Posterior vena cava (tissue), 2 donors: ENCODE data around the gene ARL4D. TPM values are rescaled to one million over a fixed set of nuclear protein-coding genes. Genes with fewer than 3 reads are reported as not detected.
"Not testable (repeated sequence)": the region's sequence is repeated elsewhere in the genome, so short reads cannot be mapped to it uniquely, and the experiment has no call there.

ENCODE experiments used
- DNase-seq: peaks from one replicate; pipeline ENCODE4 v3.0.0-alpha.2; 2020; ENCODE audit warnings: low spot score
- intact Hi-C, 2 donors: fragments of 100-400 bp; cut with DNase I; formaldehyde crosslinking; loops; one replicate each; pipeline versions ENCODE4 v1.14.1 to v1.14.2; 2022 to 2023
- total RNA-seq, 2 donors: library from RNA; stranded (reverse); fragmentation: NEBNext Ultra II Directional; extraction: Animal tissue kit (Norgen Biotek cat#: 25700); gene quantifications; one replicate each; pipeline ENCODE4 v1.2.1, GENCODE V29; 2021
- donor health status: DM: yes; HTN: yes; CAD: no.
- donor health status: DM: yes; HTN: yes; CAD: no.

Gene ARL4D
- total RNA-seq, 2 donors from 2014 or later, result 16.1 to 24.3 TPM

DNA sequence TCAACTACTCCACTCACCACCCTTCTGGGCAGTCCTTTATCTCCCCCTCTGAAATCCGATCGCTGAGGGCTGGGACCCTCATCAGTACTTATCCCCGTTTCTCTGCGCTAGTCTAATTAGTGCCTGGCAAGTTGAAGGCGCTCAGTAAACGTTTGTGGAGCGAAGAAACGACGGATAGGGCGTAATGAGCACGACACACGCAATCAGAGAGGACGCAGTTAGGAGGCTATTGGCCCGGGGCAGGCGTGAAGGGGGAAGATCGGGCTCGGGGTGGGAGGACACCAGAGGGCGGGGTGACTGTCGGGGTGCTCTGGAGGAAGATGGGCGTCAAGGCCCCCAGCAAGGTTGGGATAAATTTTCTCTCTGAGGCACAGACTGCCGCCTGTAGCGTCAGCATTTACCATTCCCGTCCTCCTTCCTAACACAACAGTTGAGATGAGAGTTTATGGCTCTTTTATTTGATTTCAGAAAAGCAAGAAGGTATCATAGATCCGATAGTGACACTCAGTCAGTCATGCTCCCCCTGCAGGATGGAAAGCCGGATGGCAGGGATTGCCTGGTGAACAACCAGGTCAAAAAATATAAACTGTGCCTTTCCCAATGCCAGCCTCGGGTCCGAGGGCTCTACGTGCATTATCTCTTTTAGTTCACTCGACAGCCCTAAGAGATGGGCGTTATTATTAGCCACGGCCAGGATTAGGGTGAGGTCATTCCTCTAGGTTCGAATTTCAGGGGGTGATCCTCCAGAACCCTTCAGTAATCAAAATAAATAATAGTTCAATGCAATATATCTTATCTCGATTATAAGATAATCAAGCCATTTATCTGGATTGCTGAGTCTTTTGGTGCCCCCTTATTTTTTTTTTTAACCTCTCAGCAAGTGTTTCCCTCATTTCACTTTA is 9.5 kb upstream of the ARL4D start:
- DNase-seq, result peak; percentile 95
- intact Hi-C loops, result no loop called here

DNA sequence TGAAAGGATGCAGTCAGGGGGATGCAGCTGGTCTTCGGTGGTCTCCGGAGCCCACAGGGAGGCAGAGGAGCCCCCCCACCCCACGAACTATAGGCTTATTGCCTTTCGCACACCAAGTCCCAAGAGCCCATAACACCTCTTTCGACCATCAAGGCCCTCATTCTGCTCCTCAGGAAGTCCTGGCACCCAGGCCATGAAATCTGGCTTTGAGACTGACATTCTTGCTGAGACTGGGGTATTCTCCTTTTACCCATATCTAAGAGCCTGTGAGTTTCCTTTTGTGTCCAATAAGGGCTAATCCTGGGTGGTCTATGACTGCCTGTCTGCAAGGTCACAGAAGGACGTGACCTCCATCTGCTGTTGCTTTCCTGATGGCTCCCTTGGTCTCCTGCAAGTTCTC is 6.4 kb upstream of the ARL4D start:
- no peak for DNase-seq
- intact Hi-C loops, result loop anchor here in 1 of 2 donors (2.0 kb wide), 1 partner anchor 90 kb away; the partner anchor contains the start of gene DHX8

DNA sequence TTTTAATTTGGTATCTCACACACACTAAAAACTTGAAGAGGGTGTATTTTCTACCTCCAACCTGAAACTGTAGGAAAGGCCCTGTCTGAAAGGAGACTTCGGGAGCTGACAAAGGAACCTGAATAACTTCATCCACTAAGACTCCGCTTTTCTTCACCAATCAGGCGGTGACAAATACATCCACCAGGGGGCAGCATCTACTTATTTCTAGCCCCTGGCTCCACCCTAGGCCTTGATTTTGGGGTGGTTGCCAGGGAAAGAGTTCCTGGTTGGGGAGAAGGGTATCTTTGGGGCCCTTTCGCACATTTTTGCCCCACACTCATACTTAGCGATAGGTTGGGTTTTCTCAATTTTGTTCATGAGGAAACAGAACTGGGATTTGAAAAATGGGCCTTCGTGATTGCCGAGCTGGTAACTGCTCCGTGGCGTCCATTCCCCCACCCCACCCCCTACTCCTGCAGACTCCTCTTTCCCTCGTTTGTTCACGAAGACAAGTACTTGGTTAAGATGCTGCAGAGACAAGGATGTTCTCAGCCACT is 4.8 kb upstream of the ARL4D start:
- DNase-seq, result peak; percentile 94
- intact Hi-C loops, result loop anchor here (2.0 kb wide), 1 partner anchor 89 kb away; the partner anchor contains the start of gene DHX8 (in 2 of the 2)

DNA sequence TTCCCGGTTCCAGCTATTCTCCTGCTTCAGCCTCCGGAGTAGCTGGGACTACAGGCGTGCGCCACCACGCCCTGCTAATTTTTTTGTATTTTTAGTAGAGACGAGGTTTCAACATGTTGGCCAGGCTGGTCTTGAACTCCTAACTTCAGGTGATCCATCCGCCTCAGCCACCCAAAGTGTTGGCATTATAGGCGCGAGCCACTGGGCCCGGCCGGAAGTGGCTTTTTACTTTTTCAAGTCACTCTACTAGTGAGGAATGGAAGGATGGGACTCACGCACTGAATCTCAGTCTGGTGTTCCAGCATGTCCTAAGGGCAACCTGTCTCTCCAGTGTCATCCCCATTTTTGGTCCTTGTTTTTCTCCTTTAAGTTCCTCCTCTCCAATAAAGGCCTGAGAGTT is 4.1 kb upstream of the ARL4D start:
- DNase-seq, result not testable (repeated sequence)

DNA sequence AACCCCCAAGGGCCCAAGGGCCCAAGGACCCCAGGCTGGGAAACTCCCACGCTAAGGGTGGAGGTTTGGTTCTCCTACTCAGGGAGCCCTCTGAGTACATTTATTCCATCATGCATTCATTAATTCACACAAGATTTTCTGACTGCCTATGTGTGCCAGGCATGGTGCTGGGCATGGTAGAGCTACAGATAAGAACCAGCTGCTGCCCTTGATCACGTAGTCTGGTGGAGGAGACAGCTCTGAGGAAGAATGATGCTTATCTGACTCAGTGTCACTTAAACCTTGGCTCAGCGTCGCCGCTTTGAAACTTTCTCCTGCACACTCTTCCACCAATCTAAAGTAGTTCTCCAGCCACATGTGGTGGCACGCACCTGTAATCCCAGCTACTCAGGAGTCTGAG is 3.6 kb upstream of the ARL4D start:
- intact Hi-C loops, result loop anchor here in 1 of 2 donors (2.0 kb wide), 1 partner anchor 88 kb away; the partner anchor contains the start of gene DHX8
- DNase-seq, result no peak

More for the DNA sequence above, 4.1 kb upstream of the ARL4D start:
- intact Hi-C loops, result loop anchor here in 1 of 2 donors (2.0 kb wide), 1 partner anchor 88 kb away; the partner anchor contains the start of gene DHX8

- intact Hi-C loops, result no loop called here
- no peak for DNase-seq
These were observed 2.2 kb upstream of the ARL4D start for GRCh38 chr17:43396491-43397060.

DNA sequence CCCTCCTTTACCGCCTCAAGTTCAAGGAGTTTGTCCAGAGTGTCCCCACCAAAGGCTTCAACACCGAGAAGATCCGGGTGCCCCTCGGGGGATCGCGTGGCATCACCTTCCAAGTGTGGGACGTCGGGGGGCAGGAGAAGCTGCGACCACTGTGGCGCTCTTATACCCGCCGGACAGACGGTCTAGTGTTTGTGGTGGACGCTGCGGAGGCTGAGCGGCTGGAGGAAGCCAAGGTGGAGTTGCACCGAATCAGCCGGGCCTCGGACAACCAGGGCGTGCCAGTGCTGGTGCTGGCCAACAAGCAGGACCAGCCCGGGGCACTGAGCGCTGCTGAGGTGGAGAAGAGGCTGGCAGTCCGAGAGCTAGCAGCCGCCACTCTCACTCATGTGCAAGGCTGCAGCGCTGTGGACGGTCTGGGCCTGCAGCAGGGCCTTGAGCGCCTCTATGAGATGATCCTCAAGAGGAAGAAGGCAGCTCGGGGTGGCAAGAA is 1.1 kb downstream of the ARL4D start:
- intact Hi-C loops, result no loop called here

DNA sequence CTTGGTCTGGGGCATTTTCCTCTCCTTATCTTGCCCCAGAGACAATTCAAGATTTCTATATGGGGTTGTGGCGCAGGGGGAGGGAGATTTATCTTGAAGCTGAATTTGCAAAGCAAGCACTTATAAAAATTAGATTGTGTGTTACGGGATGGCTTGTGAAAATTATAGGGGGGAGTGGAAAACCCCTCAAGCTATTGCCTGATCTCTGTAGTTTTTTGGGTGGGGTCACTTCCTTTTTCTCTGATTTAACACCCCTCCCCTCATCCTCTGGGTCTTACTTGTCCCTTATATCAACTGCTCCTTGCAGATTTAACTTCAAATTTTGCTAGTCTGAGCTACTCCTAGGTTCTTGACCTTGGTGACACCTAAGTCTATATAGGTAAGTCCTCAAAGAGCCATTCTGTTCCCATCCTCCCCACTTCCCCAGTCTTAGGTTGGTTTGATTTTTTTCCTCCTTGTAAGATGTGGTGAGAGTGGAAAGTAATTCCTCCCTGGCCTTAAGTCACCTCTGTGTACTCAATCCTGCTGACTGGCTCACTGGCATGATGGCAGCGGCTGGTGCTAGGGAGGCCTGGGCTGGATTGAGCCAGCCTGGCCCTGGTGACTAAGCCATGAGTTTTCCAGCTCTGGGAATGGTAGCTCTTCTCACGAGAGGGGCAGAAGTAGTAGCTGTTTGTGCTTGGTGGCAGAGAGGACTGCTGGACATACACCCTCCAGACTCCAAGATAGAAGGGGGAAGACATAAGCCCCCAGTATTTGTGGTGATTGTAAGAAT is 2.3 kb downstream of the ARL4D start:
- DNase-seq, result no peak

More for the DNA sequence above, 1.1 kb downstream of the ARL4D start:
- no peak for DNase-seq

GRCh38 chr17:43402078-43402477 is 3.3 kb downstream of the ARL4D start:
- DNase-seq, result no peak
- intact Hi-C loops, result no loop called here

More for the DNA sequence above, 2.3 kb downstream of the ARL4D start:
- intact Hi-C loops, result no loop called here

DNA sequence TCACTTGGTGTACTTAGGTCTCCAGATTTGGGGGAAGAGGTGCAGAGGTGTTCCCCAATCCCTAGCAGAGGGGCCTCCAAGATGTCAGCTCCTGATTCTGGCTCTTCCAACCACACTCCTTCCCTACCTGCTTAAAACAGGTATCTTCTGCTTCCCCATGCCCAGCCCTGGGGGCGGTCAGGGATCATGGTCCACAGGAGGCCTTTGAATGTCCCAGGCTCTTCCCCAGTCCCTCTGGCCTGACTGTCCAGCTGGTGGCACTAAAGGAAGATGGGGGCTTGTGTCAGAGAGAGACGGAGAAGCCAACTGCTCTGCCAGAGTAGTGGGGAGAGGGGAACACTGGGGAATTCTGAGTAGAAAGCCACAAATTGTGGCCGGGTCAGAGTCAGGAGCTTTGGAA is 3.8 kb downstream of the ARL4D start:
- intact Hi-C loops, result no loop called here
- no peak for DNase-seq

GRCh38 chr17:43403846-43404245 is 5.1 kb downstream of the ARL4D start:
- intact Hi-C loops, result no loop called here
- no peak for DNase-seq

DNA sequence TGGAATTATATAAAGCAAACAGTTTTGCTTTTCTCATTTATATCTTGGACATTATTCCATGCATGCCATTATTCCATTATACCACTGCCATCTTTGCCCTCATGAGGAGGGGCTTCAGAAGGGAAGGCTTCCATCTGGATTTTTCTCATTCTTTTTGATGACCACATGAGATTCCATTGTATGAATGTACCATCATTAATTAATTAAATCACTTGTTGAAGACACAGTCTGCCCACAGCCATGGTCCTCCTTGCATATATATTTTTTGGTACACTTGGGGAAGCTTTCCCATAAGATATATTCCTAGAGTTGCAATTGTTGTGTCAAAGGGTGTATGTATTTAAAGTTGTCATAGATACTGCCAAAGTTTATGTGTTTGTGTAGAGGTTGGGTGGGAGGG is 7.1 kb downstream of the ARL4D start:
- DNase-seq, result no peak
- intact Hi-C loops, result no loop called here

DNA sequence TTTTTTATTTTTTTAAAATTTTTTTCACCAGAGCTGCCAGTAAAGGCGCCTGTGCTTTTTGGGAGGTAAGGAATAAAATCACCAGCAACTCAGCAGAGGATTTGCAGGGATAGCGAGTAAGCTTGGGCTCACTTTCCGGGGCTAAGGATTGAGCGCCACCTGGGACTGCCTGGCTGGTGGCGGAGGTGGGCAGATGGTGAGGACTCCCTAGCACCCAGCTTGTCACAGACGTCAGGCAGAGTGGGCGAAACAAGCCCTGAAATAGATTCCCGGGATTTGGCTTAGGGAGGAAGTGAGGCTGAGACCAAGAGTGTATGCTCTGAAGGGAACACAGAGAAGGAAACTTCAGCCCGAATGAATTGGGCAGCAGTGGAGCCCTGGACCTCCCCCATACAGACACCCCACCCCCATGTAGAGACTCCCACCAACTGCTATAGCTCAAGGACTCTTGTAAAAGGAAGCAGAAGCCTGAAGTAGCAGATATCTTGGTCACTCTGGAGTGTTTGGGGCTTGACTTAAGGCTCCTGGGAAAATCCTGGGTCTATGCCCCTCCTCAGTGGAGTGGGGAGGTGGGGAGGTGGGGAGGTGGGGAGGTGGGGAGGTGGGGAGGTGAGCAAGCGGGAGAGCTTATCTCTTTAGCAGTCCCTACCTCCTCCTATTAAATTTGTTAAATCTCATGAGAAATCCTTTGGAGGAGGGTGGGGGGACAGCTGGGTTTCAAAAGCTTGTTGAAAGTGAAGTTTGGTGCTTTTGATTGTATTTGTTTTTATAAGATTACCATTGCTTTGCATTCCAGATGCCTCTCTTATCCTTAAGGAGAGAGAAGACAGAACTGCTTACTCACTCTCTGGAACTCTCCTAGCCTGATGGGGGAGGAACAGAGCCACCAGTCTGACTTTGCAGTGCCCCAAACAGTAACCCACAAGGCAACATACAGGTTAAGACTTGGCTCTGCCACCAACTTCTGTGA is 8.2 kb downstream of the ARL4D start:
- intact Hi-C loops, result no loop called here
- DNase-seq, result no peak

GRCh38 chr17:43409131-43409530 is 10.3 kb downstream of the ARL4D start:
- intact Hi-C loops, result no loop called here
- no peak for DNase-seq

DNA sequence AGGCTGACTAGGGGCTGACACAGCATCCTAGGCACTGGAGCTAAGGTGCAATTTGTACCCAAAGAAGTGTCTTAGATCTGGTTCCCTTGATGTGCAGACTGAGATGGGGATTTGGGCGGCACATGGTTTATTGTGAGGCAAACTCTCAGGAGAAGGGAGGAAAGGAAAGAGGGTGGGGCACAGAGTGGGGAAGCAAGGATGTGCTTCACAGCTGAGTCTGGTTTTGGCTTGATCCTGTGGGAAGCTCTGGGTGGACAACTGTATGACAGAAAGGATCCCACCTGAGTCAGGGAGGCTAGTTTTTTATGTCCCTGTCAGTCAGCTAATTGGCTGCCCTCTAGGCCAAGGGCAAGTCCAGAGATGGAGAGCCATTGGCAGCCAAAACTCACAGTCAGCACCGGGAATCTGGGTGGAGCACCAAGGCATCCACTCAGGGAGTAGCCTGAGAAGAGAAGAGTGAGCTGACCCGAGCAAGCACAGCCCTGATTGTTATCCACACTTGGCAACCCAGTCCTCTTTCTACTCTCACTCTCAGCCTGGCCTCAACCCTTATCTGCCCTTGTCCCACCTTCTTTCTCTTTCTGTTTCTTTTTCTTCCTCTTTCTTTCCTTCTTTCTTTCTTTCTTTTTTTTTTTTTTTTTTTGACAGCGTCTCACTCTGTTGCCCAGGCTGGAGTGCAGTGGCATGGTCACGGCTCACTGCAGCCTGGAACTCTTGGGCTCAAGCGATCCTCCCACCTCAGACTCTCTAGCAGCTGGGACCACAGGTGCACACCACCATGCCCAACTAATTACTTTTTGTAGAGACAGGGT is 12.0 kb downstream of the ARL4D start:
- intact Hi-C loops, result no loop called here
- no peak for DNase-seq

- intact Hi-C loops, result no loop called here
- no peak for DNase-seq
These were observed 12.5 kb downstream of the ARL4D start for GRCh38 chr17:43411369-43411677.

DNA sequence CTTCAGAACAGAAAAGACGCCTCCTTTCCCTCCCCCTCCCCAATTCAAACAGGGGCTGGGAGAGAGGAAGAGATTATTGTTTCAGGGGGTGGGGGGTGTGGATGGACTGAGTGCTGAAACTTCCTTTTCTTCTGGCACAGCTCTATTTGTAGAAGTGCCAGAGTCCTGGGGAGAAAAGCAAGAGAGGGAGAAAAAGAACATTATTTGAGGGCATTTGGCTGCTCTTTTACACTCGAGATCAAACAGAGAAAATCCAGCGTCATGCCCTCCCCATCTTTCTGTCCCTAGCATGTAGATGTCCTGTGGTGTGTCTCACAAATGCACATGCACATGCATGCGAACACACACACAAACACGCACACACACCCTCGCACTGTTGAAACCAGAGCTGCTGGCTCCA is 13.0 kb downstream of the ARL4D start:
- intact Hi-C loops, result no loop called here
- DNase-seq, result no peak

DNA sequence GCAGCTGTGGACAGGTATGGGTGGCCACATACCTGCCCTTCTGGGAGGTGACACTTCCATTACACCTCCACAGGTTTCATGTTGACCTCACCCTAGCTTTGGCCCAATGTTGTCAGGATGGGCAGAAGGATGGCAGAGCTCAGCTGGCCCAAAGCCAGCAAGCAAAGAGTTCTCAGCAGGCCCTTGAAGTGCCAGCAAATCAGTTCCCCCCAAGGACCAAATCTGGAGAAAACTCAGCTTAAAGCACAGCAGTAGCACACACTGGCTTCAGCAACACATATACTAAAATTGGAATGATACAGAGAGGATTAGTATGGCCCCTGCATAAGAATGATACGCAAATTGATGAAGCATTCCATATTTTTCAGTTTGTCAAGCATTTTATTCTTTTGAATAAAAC is 13.4 kb downstream of the ARL4D start:
- intact Hi-C loops, result no loop called here
- no peak for DNase-seq
